ENCODE measurements around the gene IL23R.

Gene IL23R

GRCh38 chr1:67250051-67250653, 83.9 kb downstream of the IL23R start:
- no peak for DNase-seq

- no peak for DNase-seq
Observed at GRCh38 chr1:67256291-67257172, 90.3 kb downstream of the IL23R start.

- DNase-seq: no peak
Observed at GRCh38 chr1:67257173-67257535, 90.9 kb downstream of the IL23R start.

GRCh38 chr1:67261680-67262079, 95.4 kb downstream of the IL23R start:
- DNase-seq: no peak

GRCh38 chr1:67262735-67263134, 96.5 kb downstream of the IL23R start:
- DNase-seq: no peak

GRCh38 chr1:67264152-67264551, 97.9 kb downstream of the IL23R start:
- DNase-seq: no peak

- no peak for DNase-seq
Observed at GRCh38 chr1:67264899-67265298, 98.6 kb downstream of the IL23R start.

GRCh38 chr1:67269061-67269460, 102.8 kb downstream of the IL23R start:
- no peak for DNase-seq

GRCh38 chr1:67270541-67270940, 104.3 kb downstream of the IL23R start:
- no peak for DNase-seq

- DNase-seq: no peak
Observed at GRCh38 chr1:67273591-67273990, 107.3 kb downstream of the IL23R start.

- no peak for DNase-seq
Observed at GRCh38 chr1:67274623-67275325, 108.5 kb downstream of the IL23R start.

GRCh38 chr1:67280696-67281095, 114.4 kb downstream of the IL23R start:
- DNase-seq: no peak

- no peak for DNase-seq
Observed at GRCh38 chr1:67281244-67281643, 115.0 kb downstream of the IL23R start.

GRCh38 chr1:67285780-67286488, 119.7 kb downstream of the IL23R start:
- DNase-seq: no peak

- no peak for DNase-seq
Observed at GRCh38 chr1:67290236-67290635, 124.0 kb downstream of the IL23R start.

GRCh38 chr1:67294836-67295617, 128.8 kb downstream of the IL23R start:
- DNase-seq: no peak

GRCh38 chr1:67298762-67299161, 132.5 kb downstream of the IL23R start:
- no peak for DNase-seq

- no peak for DNase-seq
Observed at GRCh38 chr1:67299296-67299695, 133.0 kb downstream of the IL23R start.

GRCh38 chr1:67300561-67300960, 134.3 kb downstream of the IL23R start:
- DNase-seq: no peak

- no peak for DNase-seq
Observed at GRCh38 chr1:67304023-67304422, 137.8 kb downstream of the IL23R start.

- no peak for DNase-seq
Observed at GRCh38 chr1:67306547-67306946, 140.3 kb downstream of the IL23R start.

All from midbrain (tissue), 1 donor.